Cardiac muscle cell (in vitro differentiated cells and primary cell): ENCODE data around the gene STK10. TPM values are rescaled to one million over a fixed set of nuclear protein-coding genes. Genes with fewer than 3 reads are reported as not detected.

Experiments
- DNase-seq, 2 donors: peaks; one replicate each; pipeline versions ENCODE4 v3.0.0 to v3.0.0-alpha.2; 2010 to 2017; ENCODE audit warnings: low read depth in 1 of 2, low spot score in 1 of 2
- H3K27ac ChIP-seq: fragments of 200-600 bp; sonication (generic); 2 replicates; pipeline ENCODE4 v1.5.1; 2016
- H3K27me3 ChIP-seq: fragments of 200-600 bp; sonication (generic); 2 replicates; pipeline ENCODE4 v1.6.0; 2016; ENCODE audit warnings: control low read depth
- H3K36me3 ChIP-seq: fragments of 200-600 bp; sonication (generic); 2 replicates; pipeline ENCODE4 v1.5.1; 2016; ENCODE audit warnings: control low read depth
- H3K4me1 ChIP-seq: fragments of 200-600 bp; sonication (generic); 2 replicates; pipeline ENCODE4 v1.8.1; 2017; ENCODE audit warnings: low read depth, mild to moderate bottlenecking, mixed run types
- H3K4me3 ChIP-seq: fragments of 200-600 bp; sonication (generic); 2 replicates; pipeline ENCODE4 v1.5.1; 2016; ENCODE audit warnings: mild to moderate bottlenecking
- H3K9me3 ChIP-seq: fragments of 200-600 bp; sonication (generic); 2 replicates; pipeline ENCODE4 v1.5.1; 2017; ENCODE audit warnings: low read depth, mild to moderate bottlenecking, control low read depth
- polyA plus RNA-seq: library from polyadenylated mRNA; unstranded; fragments of >200 nt; fragmentation: Nextera tagmentation; extraction: Ambion mirVana; gene quantifications from 2 replicates; pipeline ENCODE4 v1.2.1, GENCODE V29; 2016
- total RNA-seq: library from RNA; depleted of rRNA; stranded (reverse); fragments of >200 nt; gene quantifications from 2 replicates; pipeline ENCODE4 v1.2.3, GENCODE V29; 2016
- TF ChIP-seq, protein P1 (sequence below): IDR thresholded peaks from 2 replicates; pipeline ENCODE4 v1.5.1; 2012; ENCODE audit warnings: low read depth, mild to moderate bottlenecking, low read length

Gene STK10
- total and polyA plus RNA-seq, 2 experiments from 2014 or later: 10.8 to 16.4 TPM

DNA sequence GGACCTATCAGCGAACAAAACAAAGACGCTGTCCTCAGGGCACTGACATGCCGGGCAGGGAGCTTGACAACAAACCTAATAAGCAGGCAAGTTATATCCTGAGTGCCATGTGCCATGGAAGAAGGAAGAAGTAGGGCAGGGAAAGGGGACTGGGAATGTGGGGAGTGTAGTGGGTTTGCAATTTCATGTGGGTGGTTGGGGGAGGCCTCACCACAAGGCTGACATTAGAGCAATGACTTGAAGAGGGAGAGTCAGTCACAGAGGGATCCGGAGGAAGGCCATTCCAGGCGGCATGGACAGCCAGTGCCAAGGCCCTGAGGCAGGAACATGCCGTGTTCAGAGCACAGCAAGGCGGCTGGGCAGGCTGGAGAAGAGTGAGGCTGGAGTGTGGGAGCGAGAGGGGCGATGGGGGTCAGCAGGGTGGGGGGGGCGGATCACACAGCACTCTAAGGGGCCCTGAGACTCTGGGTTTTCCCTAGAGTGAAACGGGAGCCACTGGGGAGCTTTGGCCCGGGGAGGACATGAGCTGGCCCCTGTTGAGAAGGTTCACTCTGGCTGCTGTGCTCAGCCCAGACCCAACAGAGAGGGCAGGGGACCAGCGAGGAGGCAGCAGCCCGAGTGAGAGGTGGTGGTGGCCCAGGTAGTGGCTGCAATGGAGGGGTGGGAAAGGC, 86.3 kb downstream of the STK10 start:
- H3K4me3 ChIP-seq: no peak overlapping the region
- no peaks in the 10 kb centered on the region for H3K9me3 ChIP-seq
- no peaks in the 10 kb centered on the region for H3K36me3 ChIP-seq
- TF ChIP-seq, protein P1, sequence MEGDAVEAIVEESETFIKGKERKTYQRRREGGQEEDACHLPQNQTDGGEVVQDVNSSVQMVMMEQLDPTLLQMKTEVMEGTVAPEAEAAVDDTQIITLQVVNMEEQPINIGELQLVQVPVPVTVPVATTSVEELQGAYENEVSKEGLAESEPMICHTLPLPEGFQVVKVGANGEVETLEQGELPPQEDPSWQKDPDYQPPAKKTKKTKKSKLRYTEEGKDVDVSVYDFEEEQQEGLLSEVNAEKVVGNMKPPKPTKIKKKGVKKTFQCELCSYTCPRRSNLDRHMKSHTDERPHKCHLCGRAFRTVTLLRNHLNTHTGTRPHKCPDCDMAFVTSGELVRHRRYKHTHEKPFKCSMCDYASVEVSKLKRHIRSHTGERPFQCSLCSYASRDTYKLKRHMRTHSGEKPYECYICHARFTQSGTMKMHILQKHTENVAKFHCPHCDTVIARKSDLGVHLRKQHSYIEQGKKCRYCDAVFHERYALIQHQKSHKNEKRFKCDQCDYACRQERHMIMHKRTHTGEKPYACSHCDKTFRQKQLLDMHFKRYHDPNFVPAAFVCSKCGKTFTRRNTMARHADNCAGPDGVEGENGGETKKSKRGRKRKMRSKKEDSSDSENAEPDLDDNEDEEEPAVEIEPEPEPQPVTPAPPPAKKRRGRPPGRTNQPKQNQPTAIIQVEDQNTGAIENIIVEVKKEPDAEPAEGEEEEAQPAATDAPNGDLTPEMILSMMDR: no peak
- no peaks in the 10 kb centered on the region for H3K27me3 ChIP-seq
- DNase-seq: no peak
- H3K4me1 ChIP-seq: no peaks in the 10 kb centered on the region
- no peak overlapping the region for H3K27ac ChIP-seq

DNA sequence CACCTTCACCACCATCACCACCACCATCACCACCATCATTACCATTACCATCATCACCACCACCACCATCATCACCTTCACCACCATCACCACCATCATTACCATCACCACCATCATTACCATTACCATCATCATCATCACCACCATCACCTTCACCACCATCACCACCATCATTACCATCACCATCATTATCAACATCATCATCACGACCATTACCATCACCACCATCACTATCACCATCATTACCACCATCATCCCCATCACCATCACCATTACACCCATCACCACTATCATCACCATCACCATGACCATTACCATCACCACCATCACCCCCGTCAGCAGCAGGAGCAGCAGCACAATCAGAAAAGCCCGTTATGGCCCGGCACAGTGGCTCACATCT, 89.1 kb downstream of the STK10 start:
- TF ChIP-seq, protein P1: no peak
- Histone ChIP-seq H3K4me3 (no peak overlapping the region), H3K4me1 (no peaks in the 10 kb centered on the region), H3K9me3 (no peaks in the 10 kb centered on the region), H3K27ac (no peak overlapping the region), H3K36me3 (no peaks in the 10 kb centered on the region), H3K27me3 (no peaks in the 10 kb centered on the region)
- no peak for DNase-seq

DNA sequence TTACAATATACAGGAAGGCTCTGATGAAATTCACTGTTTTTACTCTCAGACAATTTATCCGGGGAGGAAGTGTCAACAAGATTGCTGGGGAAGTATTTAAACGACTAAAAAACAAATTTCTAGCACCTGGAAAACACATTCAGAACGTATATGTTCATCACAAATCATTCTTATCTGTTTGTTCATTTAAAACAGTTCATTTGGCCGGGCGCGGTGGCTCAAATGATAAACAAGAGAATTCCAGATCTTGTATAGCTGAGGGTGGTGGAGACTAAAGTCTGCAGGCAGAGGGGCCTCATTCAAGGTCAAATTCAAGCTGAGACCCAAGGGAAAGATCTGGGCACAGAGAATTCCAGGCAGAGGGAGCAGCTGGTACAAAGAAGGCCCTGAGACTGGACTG, 90.0 kb downstream of the STK10 start:
- no peaks in the 10 kb centered on the region for H3K27me3 ChIP-seq
- no peak overlapping the region for H3K4me3 ChIP-seq

DNA sequence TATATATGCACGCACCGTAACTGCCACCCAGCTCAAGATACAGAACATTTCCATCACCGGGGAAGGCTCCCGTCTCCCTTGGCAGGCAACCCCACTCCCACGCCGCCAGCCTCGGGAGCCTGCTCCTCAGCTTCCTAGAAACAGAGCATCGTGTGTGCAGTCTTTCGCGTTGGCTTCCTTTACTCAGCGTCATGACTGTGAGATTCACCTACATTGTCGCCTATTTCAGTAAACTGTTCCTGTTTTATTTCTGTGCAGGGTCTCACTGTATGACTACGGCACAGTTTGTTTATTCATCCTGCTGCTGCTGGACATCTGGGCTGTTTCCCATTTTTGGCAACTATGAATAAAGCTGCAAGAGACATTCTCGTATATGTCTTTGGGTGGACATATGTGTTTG, 90.7 kb downstream of the STK10 start:
- Histone ChIP-seq H3K36me3 (no peaks in the 10 kb centered on the region), H3K4me3 (no peak overlapping the region), H3K27me3 (no peaks in the 10 kb centered on the region), H3K9me3 (no peaks in the 10 kb centered on the region), H3K4me1 (peaks cover 7% of the 10 kb centered on the region), H3K27ac (no peak overlapping the region)
- DNase-seq: peak in 1 of 2 donors; percentile 38
- TF ChIP-seq, protein P1: no peak

More for the DNA sequence above, 90.0 kb downstream of the STK10 start:
- TF ChIP-seq, protein P1: no peak
- Histone ChIP-seq H3K36me3 (no peaks in the 10 kb centered on the region), H3K4me1 (peaks cover 2% of the 10 kb centered on the region), H3K27ac (no peak overlapping the region), H3K9me3 (no peaks in the 10 kb centered on the region)
- DNase-seq: no peak

DNA sequence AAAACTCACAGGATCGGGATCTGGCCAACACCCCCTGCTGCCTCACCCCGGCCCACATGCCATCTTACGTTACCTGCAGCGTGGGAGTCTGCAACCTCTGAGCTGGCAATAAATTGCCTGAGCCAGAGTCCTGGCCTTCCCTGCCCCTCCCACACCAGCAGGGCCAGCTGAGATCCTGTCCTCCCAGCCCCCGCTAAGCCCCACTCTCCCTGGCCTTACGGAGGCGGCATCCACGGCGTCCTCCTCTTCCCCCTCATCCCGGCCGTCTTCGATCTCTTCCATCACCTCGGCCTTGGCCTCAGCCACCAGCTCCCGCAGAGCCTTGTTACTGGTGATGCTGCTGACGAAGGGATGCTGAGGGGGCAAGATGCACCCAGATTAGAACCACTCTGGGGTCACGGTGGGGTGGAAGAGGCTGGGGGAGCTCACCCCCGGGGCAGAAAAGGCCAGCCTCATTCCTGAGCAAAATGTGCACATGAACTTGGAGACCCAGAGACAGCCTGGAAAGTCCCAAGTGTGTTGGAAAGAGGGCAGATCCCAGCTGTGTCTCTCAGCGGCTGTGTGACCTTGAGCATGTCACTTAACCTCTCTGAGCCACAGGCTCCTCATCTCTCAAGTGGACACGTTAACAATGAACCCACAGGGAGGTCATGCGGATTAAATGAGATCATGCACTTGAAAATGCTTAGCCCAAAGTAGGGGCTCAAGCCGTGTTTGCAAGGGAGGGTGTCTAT, 91.7 kb downstream of the STK10 start:
- Histone ChIP-seq H3K27ac (no peak overlapping the region), H3K9me3 (no peaks in the 10 kb centered on the region), H3K27me3 (no peaks in the 10 kb centered on the region), H3K4me1 (peaks cover 7% of the 10 kb centered on the region), H3K4me3 (no peak overlapping the region), H3K36me3 (no peaks in the 10 kb centered on the region)
- no peak for DNase-seq
- TF ChIP-seq, protein P1: no peak
